CD4-positive, alpha-beta T cell treated with Interleukin-6 at 100 ng/mL for 8 hours (primary cell): ENCODE measurements around the gene PRSS35.
"Not testable (repeated sequence)": the region's sequence is repeated elsewhere in the genome, so short reads cannot be mapped to it uniquely, and the experiment has no call there.

Source experiments
- DNase-seq: peaks from one replicate; pipeline ENCODE4 v3.0.0-alpha.2; 2020; ENCODE audit warnings: mixed read lengths, low spot score

Gene PRSS35

GRCh38 chr6:83517500-83517899 is 5.2 kb downstream of the PRSS35 start:
- no peak for DNase-seq

GRCh38 chr6:83518816-83519480 is 6.6 kb downstream of the PRSS35 start:
- no peak for DNase-seq

- no peak for DNase-seq
Observed at GRCh38 chr6:83536034-83536646, 23.8 kb downstream of the PRSS35 start.

- DNase-seq, result no peak
Observed at GRCh38 chr6:83536647-83537589, 24.6 kb downstream of the PRSS35 start.

- no peak for DNase-seq
Observed at GRCh38 chr6:83539678-83540077, 27.3 kb downstream of the PRSS35 start.

- DNase-seq, result no peak
Observed at GRCh38 chr6:83546636-83547035, 34.3 kb downstream of the PRSS35 start.

GRCh38 chr6:83550482-83550881 is 38.1 kb downstream of the PRSS35 start:
- not testable (repeated sequence) for DNase-seq

GRCh38 chr6:83551748-83552147 is 39.4 kb downstream of the PRSS35 start:
- DNase-seq, result not testable (repeated sequence)

- no peak for DNase-seq
Observed at GRCh38 chr6:83556871-83557270, 44.5 kb downstream of the PRSS35 start.

- no peak for DNase-seq
Observed at GRCh38 chr6:83558975-83559374, 46.6 kb downstream of the PRSS35 start.

- not testable (repeated sequence) for DNase-seq
Observed at GRCh38 chr6:83571663-83572185, 59.4 kb downstream of the PRSS35 start.

- DNase-seq, result no peak
Observed at GRCh38 chr6:83574783-83575182, 62.4 kb downstream of the PRSS35 start.
